HG03060 (cell line): ENCODE measurements around the gene NDST1.
"Not testable (repeated sequence)": the region's sequence is repeated elsewhere in the genome, so short reads cannot be mapped to it uniquely, and the experiment has no call there.

Source experiments
- ATAC-seq: cut with Tn5 transposase; IDR thresholded peaks from one replicate; pipeline ENCODE4 v1.9.1; 2021; ENCODE audit warnings: low read depth, moderate number of reproducible peaks; ENCODE audit not compliant: unreplicated experiment

NDST1 gene

GRCh38 chr5:150505816-150506215, 2.1 kb upstream of the NDST1 start:
- ATAC-seq = no peak

DNA sequence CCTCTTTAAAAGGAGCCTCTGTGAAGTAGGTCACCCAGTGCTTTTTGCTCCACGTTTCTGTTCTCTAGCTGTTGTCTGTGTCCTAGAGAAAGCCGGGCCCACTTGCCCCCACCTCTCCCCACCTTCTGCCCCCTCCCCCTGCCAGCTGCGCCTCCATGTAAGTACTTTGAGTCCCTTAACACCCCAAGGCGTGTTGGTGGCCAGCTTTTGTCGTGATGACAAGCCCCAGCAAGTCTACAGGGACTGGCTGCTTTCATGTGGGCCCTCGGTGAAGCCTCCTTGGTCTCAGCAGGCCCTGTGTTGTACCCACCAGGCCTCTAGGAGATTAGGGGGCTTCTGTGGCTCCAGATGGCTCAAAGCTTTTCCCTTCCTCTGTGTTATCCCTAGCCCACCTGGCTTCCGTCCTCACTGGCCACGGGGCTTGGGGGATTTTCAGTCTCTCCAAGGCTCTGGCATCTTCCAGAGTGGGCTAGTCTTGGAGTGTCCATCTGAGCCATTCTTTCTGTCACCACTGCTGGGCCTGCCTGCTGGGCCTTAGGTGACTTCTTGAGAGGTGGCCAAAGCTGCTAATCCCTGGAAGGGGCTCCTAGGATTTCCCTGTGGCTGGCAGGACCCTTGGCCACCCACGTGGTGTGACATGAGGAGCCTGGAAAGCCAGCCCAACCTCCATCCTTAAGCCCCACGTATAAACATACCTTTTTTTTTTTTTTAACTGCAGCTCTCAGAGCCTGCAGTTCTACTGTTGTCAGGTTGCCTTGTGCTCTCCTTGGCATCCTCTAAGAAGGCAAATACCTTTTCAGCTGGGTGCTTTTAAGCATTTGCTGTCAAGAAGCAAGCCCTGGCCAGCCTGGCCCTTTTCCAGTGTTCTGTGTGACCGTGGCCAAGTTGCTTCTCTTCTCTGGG, 1.1 kb upstream of the NDST1 start:
- ATAC-seq = no peak

- no peak for ATAC-seq
These were observed 328 bp downstream of the NDST1 start for GRCh38 chr5:150508277-150508640.

DNA sequence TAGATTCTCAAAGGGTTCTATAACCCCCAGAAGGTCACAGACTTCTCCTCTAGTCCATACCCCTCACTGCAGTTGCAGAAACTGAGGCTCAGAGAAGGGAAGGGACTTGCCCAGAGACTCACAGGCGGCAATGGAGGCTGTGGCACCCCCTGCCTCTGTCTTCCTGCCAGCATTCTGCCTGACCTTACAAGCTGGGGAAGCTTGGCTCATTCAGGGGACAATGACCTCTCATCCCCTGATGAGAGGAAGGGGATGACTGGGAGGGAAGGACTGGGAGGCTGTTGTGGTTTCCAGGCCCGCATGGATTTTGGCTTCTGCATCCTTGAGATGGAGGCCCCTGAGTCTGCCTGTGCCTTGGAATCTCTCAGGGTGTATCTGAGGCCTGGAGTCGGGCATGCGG, 897 bp downstream of the NDST1 start:
- no peak for ATAC-seq

DNA sequence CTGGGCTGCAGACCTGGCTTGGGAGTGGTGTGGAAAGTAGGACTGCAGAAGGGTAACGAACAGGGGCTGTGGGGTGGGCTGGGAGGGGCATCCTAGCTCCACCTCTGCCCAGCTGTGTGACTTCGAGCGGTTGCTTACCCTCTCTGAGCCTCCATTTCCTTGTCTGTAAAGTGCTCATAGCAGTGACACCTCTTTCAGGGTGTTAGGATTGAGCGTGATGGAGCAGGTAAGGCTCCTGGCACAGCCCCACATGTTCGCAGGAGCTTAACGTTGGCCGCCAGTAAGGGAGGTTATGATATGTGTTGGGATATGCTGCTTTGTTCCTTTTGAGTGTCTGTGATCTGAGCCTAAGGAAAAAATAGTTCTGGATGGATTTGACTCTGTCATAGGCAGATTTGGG, 2.1 kb downstream of the NDST1 start:
- no peak for ATAC-seq

DNA sequence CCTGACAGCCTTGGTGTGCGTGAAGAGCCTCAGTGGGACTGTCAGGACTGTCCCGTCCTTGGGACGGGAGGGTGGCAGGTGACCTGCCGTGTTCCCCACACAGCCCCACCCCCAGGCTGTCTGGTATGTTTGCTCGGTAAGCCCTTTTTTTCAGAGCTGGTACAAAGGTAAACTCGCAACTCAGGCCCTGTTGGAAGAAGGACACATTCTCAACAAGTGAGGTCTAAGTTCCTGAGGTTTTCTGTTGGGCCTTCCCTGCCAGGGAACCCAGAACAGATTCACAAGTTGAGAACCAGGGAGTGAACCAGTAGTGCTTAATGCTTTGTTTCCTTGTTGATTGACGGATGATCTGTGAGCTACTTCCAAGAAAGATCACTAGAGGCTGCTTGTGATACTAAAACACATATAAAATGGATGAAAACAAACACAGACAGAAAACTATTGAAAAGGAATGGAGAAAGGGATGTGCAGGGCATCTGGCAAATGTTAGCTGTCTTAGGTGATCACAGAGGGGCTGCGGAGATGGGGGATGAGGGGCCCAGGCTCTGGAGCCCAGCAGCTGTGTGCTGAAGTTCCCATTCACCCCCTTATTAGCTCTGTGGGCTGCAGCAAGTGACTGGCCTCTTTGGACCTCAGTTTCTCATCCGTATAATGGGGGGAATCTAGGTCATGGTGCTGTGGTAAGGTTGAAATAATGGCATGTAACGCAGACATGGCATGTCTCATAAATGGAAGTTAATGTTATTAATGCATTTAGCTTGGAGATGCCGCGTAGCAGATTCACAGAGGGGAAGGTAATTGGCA, 2.7 kb downstream of the NDST1 start:
- ATAC-seq = no peak

- ATAC-seq = no peak
These were observed 3.8 kb downstream of the NDST1 start for GRCh38 chr5:150511578-150512367.

- no peak for ATAC-seq
These were observed 4.4 kb downstream of the NDST1 start for GRCh38 chr5:150512368-150512747.

GRCh38 chr5:150513375-150514309, 5.7 kb downstream of the NDST1 start:
- ATAC-seq = no peak

GRCh38 chr5:150514708-150515211, 6.8 kb downstream of the NDST1 start:
- no peak for ATAC-seq

- ATAC-seq = no peak
These were observed 7.5 kb downstream of the NDST1 start for GRCh38 chr5:150515446-150515845.

DNA sequence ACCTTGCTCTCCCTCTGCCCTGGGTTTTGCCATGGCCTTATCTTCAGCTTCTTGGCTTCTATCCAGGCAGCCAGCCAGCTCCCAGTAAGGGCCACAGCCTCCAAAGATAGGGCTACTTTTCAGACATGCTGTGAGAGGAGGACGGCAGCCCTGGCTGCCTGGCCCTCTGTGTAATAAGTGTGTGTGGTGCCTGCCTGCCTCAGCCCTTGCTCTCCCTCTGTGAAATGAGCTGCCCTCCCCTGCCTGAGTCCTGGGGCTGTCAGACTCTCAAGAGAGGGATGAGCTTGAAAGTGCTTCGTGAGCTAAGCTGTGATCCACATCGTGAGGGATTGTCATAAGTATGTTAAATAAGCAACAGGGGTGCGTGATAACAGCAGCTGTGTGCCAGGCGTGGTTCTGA, 8.1 kb downstream of the NDST1 start:
- ATAC-seq = no peak

DNA sequence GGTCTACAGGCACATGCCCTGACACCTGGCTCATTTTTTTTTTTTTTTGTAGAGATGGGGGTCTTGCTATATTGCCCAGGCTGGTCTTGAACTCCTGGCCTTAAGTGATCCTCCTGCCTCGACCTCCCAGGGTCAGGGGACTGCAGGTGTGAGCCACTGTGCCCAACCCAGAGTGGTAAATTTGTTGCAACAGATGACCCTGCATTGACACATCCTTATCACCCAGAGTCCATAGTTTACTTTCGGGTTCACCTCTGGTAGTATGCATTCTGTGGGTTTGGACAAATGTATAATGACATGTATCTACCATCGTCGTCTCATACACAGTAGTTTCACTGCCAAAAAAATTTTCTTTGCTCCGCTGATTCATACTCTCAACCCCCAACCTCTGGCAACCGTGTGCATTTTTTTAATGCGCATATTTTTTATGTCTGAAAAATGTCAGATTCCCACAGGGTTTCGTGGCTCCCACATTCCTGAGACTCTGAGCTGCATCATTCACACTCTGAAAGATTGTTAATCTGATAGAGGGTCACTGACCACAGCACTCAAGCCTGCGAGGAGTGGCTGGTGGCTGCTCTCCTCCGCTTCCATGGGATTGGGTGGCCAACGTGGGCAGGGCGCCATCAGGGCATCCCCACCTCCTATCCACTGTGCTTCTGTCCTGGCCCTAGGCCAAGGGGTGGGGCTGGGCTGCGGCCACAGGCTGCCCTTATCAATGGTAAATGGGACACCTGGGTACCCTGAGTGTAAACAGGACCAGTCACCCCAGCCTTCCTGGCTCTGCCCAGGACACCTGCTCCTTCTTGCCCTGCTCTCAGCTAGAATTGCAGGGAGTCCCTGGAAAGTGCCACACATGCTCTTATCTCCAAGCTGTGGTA, 9.6 kb downstream of the NDST1 start:
- ATAC-seq = no peak

DNA sequence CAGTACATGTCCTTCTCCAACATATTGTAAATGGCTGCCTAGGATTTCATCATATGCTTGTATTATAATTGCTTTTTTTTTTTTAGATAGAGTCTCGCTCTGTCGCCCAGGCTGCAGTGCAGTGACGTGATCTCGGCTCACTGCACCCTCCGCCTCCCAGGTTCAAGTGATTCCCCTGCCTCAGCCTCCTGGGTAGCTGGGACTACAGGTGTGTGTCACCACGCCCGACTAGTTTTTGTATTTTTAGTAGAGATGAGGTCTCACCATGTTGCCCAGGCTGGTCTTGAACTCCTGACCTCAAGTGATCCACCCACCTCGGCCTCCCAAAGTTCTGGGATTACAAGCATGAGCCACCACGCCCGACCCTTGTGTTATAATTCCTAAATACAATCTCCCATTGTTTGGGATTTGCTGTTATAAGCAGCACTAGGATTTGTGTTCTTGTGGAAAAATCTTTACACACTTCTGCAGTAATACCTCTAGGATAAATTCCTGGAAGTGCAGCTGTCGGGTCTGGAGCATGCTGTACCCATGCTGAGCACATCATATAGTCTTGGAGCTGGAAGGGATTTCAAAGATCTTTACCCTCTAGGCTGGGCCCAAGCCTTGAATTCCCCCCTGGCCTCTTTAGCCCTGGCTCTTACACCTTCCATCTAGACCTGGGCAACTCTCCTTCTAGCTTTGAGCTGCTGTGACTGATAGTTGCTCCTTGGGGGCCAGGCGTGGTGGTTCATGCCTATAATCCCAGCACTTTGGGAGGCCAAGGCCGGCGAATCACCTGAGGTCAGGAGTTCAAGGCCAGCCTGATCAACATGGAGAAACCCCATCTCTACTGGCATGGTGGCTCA, 11.0 kb downstream of the NDST1 start:
- ATAC-seq = not testable (repeated sequence)

DNA sequence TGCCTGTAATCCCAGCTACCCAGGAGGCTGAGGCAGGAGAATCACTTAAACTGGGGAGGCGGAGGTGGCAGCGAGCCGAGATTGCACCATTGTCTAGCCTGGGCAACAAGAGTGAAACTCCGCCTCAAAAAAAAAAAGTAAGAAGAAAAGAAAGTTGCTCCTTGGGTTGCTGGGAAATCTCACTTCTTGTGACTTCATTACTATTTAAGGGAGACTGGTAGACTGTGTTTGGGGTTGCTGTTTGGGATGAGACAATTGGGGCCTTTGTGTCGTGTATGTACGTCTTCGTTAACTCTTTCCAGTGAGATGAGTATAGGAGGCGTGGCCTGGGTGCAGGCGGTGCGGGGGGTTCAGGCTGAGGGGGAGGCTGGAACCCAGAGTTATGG, 11.6 kb downstream of the NDST1 start:
- ATAC-seq = no peak

DNA sequence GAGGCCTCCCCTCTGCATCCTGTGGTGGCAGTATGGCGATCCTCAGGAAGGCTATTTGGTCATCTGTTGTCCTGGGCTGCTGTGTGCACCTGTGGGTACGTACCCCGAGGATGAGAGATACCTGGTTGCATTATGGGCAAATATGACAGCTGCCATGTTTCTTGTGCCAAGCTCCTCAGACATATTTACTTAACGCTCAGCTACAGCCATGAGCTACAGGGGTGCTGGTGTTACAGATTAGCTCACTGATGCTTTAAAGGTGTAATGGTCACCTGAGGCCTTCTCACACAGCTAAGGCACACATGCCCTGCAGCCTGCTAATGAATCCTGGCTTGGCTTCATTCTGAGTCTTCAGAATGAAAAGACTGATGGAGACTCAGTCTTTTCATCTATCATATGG, 12.0 kb downstream of the NDST1 start:
- ATAC-seq = no peak

GRCh38 chr5:150520747-150521521, 13.0 kb downstream of the NDST1 start:
- no peak for ATAC-seq
